Body of pancreas (tissue), 4 donors: ENCODE measurements around the gene HOOK2.

ENCODE experiments used
- CTCF ChIP-seq, 7 experiments: fragments of 450-650 bp in 4 of 7; fragments of 200-600 bp in 3 of 7; sonication (generic) in 3 of 7; IDR thresholded peaks; one replicate each; pipeline ENCODE4 v1.5.1; 2016 to 2019; ENCODE audit warnings: antibody characterized with exemption in 7 of 7
- POLR2A ChIP-seq, 3 donors: fragments of 450-650 bp; IDR thresholded peaks; one replicate each; pipeline ENCODE4 v1.6.1; 2016; ENCODE audit warnings: antibody characterized with exemption in 3 of 3, mild to moderate bottlenecking in 2 of 3

DNA sequence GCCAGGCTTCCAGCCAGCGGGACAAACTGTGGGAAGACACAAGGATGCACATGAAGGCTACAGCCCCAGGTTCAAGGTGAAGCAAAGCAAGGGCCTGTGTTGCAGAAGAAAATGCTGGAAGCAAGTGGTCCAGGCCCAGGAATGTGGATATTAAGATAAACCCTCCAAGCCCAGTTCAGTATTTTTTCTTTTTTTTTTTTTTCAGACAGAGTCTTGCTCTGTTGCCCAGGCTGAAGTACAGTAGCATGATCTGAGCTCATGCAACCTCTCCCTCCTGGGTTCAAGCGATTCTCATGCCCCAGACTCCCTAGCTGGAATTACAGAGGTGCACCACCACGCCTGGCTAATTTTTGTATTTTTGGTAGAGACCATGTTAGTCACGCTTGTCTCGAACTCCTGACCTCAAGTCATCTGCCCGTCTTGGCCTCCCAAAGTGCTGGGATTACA, 21.8 kb upstream of the HOOK2 start:
- TF ChIP-seq CTCF (IDR thresholded peaks at IDR 0.05) (no peak), POLR2A (IDR thresholded peaks at IDR 0.05) (no peak)
